Stimulated activated CD4-positive, alpha-beta T cell treated with anti-CD3 and anti-CD28 coated beads, Interleukin-12 subunit alpha, Interleukin-12 subunit beta, amount 100 ng/mL, for 4 hours (primary cell): ENCODE measurements around the gene RAB35.

Experiments used
- DNase-seq: peaks from one replicate; pipeline ENCODE4 v3.0.0-alpha.2; 2020

The RAB35 gene

GRCh38 chr12:120102189-120103043, 14.1 kb downstream of the RAB35 start:
- no peak for DNase-seq

GRCh38 chr12:120101617-120102016, 14.9 kb downstream of the RAB35 start:
- no peak for DNase-seq

- no peak for DNase-seq
Measured at GRCh38 chr12:120101182-120101581, 15.4 kb downstream of the RAB35 start.

GRCh38 chr12:120100630-120101029, 15.9 kb downstream of the RAB35 start:
- no peak for DNase-seq

GRCh38 chr12:120099738-120100137, 16.8 kb downstream of the RAB35 start:
- no peak for DNase-seq

GRCh38 chr12:120098756-120099470, 17.6 kb downstream of the RAB35 start:
- no peak for DNase-seq

- DNase-seq: no peak
Measured at GRCh38 chr12:120096671-120097202, 19.8 kb downstream of the RAB35 start.

- no peak for DNase-seq
Measured at GRCh38 chr12:120095736-120096135, 20.8 kb downstream of the RAB35 start.

- no peak for DNase-seq
Measured at GRCh38 chr12:120095331-120095730, 21.2 kb downstream of the RAB35 start.

GRCh38 chr12:120094485-120094884, 22.1 kb downstream of the RAB35 start:
- no peak for DNase-seq

- no peak for DNase-seq
Measured at GRCh38 chr12:120093592-120094355, 22.8 kb downstream of the RAB35 start.

- DNase-seq: no peak
Measured at GRCh38 chr12:120093336-120093591, 23.3 kb downstream of the RAB35 start.

GRCh38 chr12:120092551-120093335, 23.8 kb downstream of the RAB35 start:
- no peak for DNase-seq

GRCh38 chr12:120091371-120092090, 25.0 kb downstream of the RAB35 start:
- DNase-seq: no peak

- no peak for DNase-seq
Measured at GRCh38 chr12:120090626-120091295, 25.8 kb downstream of the RAB35 start.

- no peak for DNase-seq
Measured at GRCh38 chr12:120090206-120090605, 26.3 kb downstream of the RAB35 start.

- DNase-seq: no peak
Measured at GRCh38 chr12:120089796-120090195, 26.8 kb downstream of the RAB35 start.

- DNase-seq: no peak
Measured at GRCh38 chr12:120089105-120089504, 27.4 kb downstream of the RAB35 start.

GRCh38 chr12:120086801-120087621, 29.5 kb downstream of the RAB35 start:
- DNase-seq: peak; percentile 97

- DNase-seq: no peak
Measured at GRCh38 chr12:120085920-120086645, 30.5 kb downstream of the RAB35 start.
